ENCODE results near the gene MAST2. TPM values are rescaled to one million over a fixed set of nuclear protein-coding genes. Genes with fewer than 3 reads are reported as not detected.

The MAST2 gene
- total and polyA plus RNA-seq, 2 donors, result 40.0 to 53.0 TPM

Other genes starting within 250 kb of the MAST2 start
- gene NASP, start 219.6 kb upstream of the MAST2 start, total RNA-seq, result 76.0 TPM
- gene NASP, start 219.6 kb upstream of the MAST2 start, polyA plus RNA-seq, result 115 TPM
- gene CCDC17, start 179.6 kb upstream of the MAST2 start, total RNA-seq, result 0.85 TPM
- 0.54 TPM for gene CCDC17, start 179.6 kb upstream of the MAST2 start, polyA plus RNA-seq
- gene GPBP1L1, start 117.1 kb upstream of the MAST2 start, total RNA-seq, result 120 TPM
- gene GPBP1L1, start 117.1 kb upstream of the MAST2 start, polyA plus RNA-seq, result 55.3 TPM
- gene TMEM69, start 115.4 kb upstream of the MAST2 start, total RNA-seq, result 24.7 TPM
- 31.5 TPM for gene TMEM69, start 115.4 kb upstream of the MAST2 start, polyA plus RNA-seq
- 19.0 TPM for gene IPP, start 53.0 kb upstream of the MAST2 start, total RNA-seq
- gene IPP, start 53.0 kb upstream of the MAST2 start, polyA plus RNA-seq, result 7.6 TPM

Data from urinary bladder (tissue), 2 donors.